Neutrophil (primary cell): Measurements from ENCODE around the gene TRIM41.
"Not testable (repeated sequence)": the region's sequence is repeated elsewhere in the genome, so short reads cannot be mapped to it uniquely, and the experiment has no call there.

ENCODE experiments used
- H3K27ac ChIP-seq: fragments of 200-600 bp; sonication (generic); 2 replicates; pipeline ENCODE4 v1.5.1; 2016; ENCODE audit warnings: mild to moderate bottlenecking, moderate library complexity
- H3K27me3 ChIP-seq: fragments of 200-600 bp; sonication (generic); 2 replicates; pipeline ENCODE4 v1.6.0; 2016; ENCODE audit warnings: mild to moderate bottlenecking
- H3K36me3 ChIP-seq: fragments of 200-600 bp; sonication (generic); 2 replicates; pipeline ENCODE4 v1.5.1; 2017
- H3K4me1 ChIP-seq, 2 experiments: fragments of 200-600 bp in 1 of 2; sonication (generic) in 1 of 2; 1 replicate in 1 of 2; 2 replicates in 1 of 2; pipeline versions ENCODE4 v1.5.1 to v1.6.1; 2013 to 2016; ENCODE audit warnings: low read depth in 1 of 2, low read length in 1 of 2, mild to moderate bottlenecking in 1 of 2, moderate library complexity in 1 of 2; ENCODE audit not compliant: control insufficient read depth in 1 of 2, insufficient read depth in 1 of 2
- H3K4me3 ChIP-seq, 2 experiments: fragments of 200-600 bp in 1 of 2; sonication (generic) in 1 of 2; 1 replicate in 1 of 2; 2 replicates in 1 of 2; pipeline ENCODE4 v1.5.1; 2013 to 2016; ENCODE audit warnings: low read depth in 1 of 2, low read length in 1 of 2, mild to moderate bottlenecking in 1 of 2, moderate library complexity in 1 of 2
- H3K9me3 ChIP-seq: fragments of 200-600 bp; sonication (generic); 2 replicates; pipeline ENCODE4 v1.5.1; 2016
- TF ChIP-seq, protein P1 (sequence below): fragments of 200-600 bp; sonication (generic); IDR thresholded peaks from 2 replicates; pipeline ENCODE4 v1.5.1; 2016; ENCODE audit warnings: antibody characterized with exemption

The TRIM41 gene

DNA sequence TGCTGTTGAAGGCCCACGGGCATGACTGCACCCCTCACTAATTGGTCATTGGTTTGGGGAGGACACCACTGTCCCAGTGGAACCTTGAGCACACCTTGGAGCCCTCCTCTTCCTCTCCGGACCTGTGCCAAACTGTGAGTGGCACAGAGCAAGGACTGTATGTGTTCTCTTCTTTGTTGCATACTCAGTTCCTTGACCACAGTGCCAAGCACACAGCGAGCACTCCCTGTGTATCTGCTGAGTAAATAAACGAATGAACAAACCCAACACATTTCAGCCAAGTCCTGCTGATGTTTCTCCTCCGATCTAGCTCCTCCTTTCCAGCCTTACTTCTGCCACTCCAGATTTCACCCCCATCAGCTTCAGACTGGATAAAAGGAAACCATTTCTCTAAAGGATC is 40.6 kb downstream of the TRIM41 start:
- Histone ChIP-seq H3K9me3 (no peaks in the 10 kb centered on the region), H3K27ac (no peak overlapping the region), H3K36me3 (peaks cover 9% of the 10 kb centered on the region), H3K4me1 (peaks cover 27 to 32% of the 10 kb centered on the region in 2 experiments), H3K4me3 (no peak overlapping the region), H3K27me3 (no peaks in the 10 kb centered on the region)
- TF ChIP-seq, protein P1, sequence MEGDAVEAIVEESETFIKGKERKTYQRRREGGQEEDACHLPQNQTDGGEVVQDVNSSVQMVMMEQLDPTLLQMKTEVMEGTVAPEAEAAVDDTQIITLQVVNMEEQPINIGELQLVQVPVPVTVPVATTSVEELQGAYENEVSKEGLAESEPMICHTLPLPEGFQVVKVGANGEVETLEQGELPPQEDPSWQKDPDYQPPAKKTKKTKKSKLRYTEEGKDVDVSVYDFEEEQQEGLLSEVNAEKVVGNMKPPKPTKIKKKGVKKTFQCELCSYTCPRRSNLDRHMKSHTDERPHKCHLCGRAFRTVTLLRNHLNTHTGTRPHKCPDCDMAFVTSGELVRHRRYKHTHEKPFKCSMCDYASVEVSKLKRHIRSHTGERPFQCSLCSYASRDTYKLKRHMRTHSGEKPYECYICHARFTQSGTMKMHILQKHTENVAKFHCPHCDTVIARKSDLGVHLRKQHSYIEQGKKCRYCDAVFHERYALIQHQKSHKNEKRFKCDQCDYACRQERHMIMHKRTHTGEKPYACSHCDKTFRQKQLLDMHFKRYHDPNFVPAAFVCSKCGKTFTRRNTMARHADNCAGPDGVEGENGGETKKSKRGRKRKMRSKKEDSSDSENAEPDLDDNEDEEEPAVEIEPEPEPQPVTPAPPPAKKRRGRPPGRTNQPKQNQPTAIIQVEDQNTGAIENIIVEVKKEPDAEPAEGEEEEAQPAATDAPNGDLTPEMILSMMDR = no peak

DNA sequence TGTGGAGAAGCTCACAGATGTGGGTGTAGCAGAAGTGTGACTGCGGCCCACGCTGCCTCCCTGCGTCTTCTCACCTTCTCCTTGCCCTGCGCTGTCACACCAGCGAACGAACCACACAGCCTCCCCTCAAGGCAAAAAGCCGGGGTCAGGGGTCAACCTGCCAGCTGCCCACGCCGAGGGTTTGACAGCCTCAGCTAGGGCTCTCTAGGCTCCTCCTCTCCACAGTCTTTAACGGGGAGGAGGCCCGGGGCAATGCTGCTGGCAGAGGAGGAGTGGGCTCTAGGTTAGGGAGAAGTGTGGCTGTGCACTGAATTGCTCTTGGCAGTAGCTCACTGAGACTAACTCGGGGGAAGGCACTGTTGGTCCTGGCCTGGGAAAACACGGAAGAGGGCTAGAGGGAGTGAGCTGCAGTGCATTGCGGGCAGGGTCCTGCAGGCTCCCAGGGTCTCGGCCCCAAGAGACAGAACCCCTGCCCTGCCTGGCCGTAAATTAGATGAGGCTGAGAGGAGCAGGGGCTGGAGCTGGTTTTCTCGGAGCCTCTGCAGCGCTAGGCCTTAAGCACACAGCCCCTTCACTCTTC is 42.1 kb downstream of the TRIM41 start:
- Histone ChIP-seq H3K4me1 (peaks cover 12 to 16% of the 10 kb centered on the region in 2 experiments), H3K4me3 (no peak overlapping the region), H3K9me3 (no peaks in the 10 kb centered on the region), H3K36me3 (peaks cover 9% of the 10 kb centered on the region), H3K27ac (no peak overlapping the region), H3K27me3 (no peaks in the 10 kb centered on the region)
- TF ChIP-seq, protein P1 = no peak

DNA sequence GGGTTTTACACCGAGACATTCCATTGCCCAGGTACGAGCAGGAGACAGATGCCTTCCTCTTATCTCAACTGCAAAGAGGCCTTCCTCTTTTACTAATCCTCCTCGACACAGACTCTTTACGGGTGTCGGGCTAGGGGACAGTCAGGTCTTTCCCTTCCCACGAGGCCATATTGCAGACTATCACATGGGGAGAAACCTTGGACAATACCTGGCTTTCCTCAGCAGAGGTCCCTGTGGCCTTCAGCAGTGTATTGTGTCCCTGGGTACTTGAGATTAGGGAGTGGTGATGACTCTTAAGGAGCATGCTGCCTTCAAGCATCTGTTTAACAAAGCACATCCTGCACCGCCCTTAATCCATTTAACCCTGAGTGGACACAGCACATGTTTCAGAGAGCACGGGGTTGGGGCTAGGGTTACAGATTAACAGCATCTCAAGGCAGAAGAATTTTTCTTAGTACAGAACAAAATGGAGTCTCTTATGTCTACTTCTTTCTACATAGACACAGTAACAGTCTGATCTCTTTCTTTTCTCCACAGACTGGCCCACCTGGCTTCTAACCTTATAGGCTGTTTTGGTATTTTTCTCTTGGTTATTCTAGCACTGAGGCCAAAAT is 44.3 kb downstream of the TRIM41 start:
- H3K27ac ChIP-seq, H3K36me3 ChIP-seq, H3K9me3 ChIP-seq, H3K4me1 ChIP-seq, H3K27me3 ChIP-seq, H3K4me3 ChIP-seq: not testable (repeated sequence)

DNA sequence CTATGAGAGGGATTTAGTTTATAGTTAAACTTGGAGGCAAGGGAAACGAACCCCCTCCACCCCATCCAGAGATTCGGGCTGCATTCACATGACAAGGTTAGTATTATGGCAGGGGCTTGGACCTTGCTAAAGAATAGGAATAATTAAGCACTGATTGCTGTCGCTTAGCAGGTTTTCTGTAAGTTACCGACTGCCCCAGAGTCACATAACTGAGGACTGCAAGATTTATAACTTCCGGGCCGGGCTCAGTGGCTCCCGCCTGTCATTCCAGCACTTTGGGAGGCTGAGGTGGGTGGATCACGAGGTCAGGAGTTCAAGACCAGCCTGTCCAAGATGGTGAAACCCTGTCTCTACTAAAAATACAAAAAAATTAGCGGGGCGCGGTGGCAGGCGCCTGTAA is 44.8 kb downstream of the TRIM41 start:
- not testable (repeated sequence) for H3K4me3 ChIP-seq, H3K36me3 ChIP-seq, H3K27ac ChIP-seq, H3K27me3 ChIP-seq, H3K9me3 ChIP-seq, H3K4me1 ChIP-seq

DNA sequence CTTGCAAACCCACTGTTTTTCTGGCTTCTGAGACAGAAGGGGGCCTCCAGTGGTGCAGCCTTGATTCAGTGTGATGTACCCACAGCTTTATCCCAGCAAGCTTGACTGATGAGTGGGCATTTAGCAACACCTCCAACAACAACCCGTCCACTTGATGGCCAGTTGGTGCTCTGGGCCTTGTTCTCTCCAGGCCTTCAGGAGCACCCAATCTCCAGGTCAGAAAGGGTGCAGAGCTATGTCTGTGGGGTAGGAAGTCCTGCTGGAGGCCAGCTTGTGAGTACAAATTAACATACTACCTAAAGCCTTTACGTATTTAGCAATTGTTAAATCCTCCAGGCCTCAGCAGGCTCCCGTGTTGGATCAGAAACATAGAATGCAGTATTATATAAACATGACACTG is 48.0 kb downstream of the TRIM41 start:
- no peak overlapping the region for H3K27ac ChIP-seq
- H3K27me3 ChIP-seq = peaks cover 18% of the 10 kb centered on the region
- TF ChIP-seq, protein P1 = no peak
- no peaks in the 10 kb centered on the region for H3K4me1 ChIP-seq
- H3K4me3 ChIP-seq = no peak overlapping the region
- no peaks in the 10 kb centered on the region for H3K36me3 ChIP-seq
- no peaks in the 10 kb centered on the region for H3K9me3 ChIP-seq

DNA sequence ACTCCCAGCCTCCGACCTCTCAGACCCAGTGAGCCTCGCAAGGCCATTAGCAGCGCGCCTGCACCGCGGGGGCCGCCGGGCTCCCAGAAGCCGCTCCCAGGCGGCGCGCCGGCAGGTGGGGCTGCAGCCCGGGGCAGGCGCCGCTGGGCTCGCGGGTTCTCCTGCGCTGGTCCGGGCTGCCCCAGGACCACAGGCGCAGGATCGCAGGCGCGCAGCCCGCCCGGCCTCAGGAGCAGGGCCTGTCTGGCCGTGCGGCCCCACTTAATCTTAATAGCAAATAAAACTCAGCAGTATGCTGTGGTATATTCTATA is 50.3 kb downstream of the TRIM41 start:
- H3K4me3 ChIP-seq, H3K9me3 ChIP-seq, H3K36me3 ChIP-seq, H3K4me1 ChIP-seq, H3K27ac ChIP-seq: not testable (repeated sequence)
- H3K27me3 ChIP-seq = peaks cover 18% of the 10 kb centered on the region

DNA sequence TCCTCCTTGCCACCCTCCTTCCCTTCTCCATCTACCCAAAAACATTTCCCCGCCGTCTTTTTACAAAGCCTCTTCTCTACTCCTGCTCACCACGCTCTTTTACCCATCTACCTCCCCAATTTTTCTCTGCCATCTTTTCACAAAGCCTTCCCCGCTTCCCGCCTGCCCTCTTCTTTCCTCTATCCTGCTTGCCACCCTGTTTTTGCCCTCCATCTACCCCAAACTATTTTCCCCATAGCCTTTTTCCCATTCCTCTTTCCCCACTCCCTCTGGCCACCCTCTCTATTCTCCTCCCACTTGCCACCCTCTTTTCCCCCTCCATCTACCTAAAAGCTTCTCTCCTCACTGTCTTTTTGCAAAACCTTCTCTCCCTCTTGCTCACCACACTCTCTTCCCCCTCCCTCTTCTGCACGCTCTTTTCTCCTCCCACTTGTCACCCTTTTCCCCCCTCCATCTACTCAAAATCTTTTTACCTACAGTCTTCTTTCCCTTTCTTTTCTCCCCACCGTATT is 57.2 kb downstream of the TRIM41 start:
- TF ChIP-seq, protein P1 = no peak
- Histone ChIP-seq H3K9me3 (no peaks in the 10 kb centered on the region), H3K27me3 (peaks cover 13% of the 10 kb centered on the region), H3K36me3 (no peaks in the 10 kb centered on the region), H3K27ac (no peak overlapping the region), H3K4me3 (no peak overlapping the region), H3K4me1 (no peaks in the 10 kb centered on the region)
